Uterus (tissue), 2 donors: ENCODE measurements around the gene DPRX.

Experiments
- CTCF ChIP-seq, 4 experiments: fragments of 200-600 bp in 2 of 4; fragments of 450-650 bp in 2 of 4; sonication (generic) in 2 of 4; IDR thresholded peaks; one replicate each; pipeline ENCODE4 v1.5.1; 2016 to 2019; ENCODE audit warnings: antibody characterized with exemption in 4 of 4, mild to moderate bottlenecking in 2 of 4, moderate library complexity in 1 of 4
- POLR2A ChIP-seq, 2 donors: fragments of 450-650 bp; IDR thresholded peaks; one replicate each; pipeline ENCODE4 v1.6.1; 2016; ENCODE audit warnings: antibody characterized with exemption in 2 of 2, mild to moderate bottlenecking in 1 of 2, moderate library complexity in 1 of 2

DNA sequence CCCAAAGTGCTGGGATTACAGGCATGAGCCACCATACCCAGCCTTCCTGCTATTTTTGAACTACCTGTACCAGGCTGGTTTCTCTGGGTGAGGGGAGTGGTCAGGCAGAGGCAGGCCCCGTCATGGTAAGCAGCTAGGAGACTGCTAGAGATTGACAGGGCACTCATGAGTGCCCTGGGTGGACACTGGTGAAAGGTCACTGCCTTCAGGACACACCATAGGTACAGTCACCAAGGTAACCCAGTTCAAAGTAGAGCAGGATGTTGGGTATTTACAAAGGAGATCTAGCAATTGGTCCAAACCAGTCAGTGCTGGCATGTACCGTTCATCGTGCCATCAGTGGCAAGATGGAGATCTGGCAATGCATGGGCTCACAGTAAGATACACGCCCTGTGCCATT, 25.5 kb downstream of the DPRX start:
- TF ChIP-seq CTCF (IDR thresholded peaks at IDR 0.05) (no peak), POLR2A (IDR thresholded peaks at IDR 0.05) (no peak)
